Measurements from ENCODE around the gene MYH7B.

DNA sequence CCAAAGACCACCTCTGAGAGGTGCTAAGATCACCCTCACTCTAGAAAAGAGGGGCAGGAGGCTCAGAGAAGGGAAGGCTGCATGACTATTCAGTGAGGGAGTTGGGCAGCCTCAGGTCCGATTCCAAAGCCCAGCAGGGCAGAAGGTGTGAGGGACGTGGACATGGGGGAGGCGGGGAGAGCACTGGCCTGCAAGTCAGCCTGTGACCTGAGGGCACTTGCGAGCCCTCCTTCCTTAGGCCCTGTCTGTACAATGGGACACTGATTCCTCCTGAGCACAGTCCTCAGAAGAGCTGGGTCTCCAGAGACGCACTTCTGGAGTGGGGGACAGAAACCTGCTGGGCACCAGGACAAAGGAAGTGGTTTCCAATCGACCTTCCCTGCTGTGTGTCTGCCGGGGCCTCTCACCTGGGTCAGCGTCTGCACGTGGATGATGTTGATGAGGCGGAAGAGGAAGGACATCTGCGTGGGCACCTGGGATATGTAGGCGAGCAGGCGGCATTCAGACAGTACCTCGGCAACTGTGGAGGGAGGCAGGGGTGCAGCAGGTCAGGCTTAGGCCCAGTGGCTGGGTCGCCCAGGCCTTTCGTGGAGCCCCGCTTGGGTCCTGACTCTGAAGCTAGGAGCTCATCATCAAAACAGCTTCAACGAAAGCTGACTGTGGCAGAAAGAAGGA lies 48.5 kb downstream of the MYH7B start:
- TF ChIP-seq EZH2 (IDR thresholded peaks at IDR 0.05; ENCODE audit: borderline replicate concordance, low read depth, low read length, poor library complexity, severe bottlenecking) = no peak
- TF ChIP-seq CTCF (conservative IDR thresholded peaks at IDR 0.05; ENCODE audit: low read depth, low read length) = no peak
